ENCODE data around the gene AFAP1.
"Not testable (repeated sequence)": the region's sequence is repeated elsewhere in the genome, so short reads cannot be mapped to it uniquely, and the experiment has no call there.

Gene AFAP1

DNA sequence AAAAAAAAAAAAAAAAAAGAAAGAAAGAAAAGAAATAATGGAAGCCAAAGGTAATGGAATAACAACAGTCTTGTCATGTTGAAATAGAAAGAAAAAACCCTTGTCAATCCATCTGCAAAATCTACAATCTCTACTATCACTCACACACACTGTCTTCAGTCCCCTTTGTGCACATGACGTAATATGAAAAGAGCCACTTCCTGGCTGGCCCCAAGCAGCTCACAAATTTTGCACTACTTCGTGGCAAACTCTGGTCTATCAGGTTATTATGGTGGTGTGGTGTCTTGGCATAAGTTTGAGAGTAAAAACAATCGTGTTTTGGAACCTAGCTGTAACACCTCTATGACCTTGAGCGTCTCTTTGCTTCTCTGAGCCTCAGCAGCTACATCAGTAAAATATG is 8.3 kb upstream of the AFAP1 start:
- DNase-seq (ENCODE audit: low read depth): no peak
- TF ChIP-seq, protein P1, sequence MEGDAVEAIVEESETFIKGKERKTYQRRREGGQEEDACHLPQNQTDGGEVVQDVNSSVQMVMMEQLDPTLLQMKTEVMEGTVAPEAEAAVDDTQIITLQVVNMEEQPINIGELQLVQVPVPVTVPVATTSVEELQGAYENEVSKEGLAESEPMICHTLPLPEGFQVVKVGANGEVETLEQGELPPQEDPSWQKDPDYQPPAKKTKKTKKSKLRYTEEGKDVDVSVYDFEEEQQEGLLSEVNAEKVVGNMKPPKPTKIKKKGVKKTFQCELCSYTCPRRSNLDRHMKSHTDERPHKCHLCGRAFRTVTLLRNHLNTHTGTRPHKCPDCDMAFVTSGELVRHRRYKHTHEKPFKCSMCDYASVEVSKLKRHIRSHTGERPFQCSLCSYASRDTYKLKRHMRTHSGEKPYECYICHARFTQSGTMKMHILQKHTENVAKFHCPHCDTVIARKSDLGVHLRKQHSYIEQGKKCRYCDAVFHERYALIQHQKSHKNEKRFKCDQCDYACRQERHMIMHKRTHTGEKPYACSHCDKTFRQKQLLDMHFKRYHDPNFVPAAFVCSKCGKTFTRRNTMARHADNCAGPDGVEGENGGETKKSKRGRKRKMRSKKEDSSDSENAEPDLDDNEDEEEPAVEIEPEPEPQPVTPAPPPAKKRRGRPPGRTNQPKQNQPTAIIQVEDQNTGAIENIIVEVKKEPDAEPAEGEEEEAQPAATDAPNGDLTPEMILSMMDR (IDR thresholded peaks at IDR 0.05; ENCODE audit: control insufficient read depth, extremely low read depth, insufficient read depth): no peak
- no peak overlapping the region for H3K4me3 ChIP-seq (ENCODE audit: low read depth, low read length)

DNA sequence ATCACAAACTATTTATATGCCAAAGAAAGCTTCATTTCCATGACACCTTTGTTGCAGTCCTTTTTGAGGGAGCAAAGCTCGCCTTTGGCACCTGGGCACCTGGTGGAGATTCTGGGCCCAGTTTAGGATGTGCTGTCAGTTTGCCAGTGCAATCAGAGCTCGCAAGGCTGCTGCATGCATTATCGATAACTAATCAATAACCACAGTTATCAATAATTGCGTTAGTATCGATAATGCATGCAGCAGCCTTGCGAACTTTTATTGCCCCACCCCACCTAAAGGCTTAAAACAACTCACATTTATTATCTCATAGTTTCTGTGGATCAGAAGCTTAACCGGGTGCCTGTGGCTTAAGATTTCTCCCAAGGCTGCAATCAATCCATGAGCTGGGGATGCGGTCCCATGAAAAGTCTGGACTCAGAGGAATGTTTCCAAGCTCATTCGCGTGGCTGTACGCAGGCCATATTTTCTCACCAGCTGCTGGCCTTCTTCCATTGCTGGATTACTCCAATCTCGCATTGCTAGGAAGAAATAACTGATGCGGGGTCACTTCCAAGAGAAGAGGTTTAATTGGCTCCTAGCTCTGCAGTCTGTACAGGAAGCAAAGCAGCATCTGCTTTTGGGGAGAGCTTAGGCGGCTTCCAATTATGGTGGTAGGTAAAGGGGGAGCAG is 6.2 kb upstream of the AFAP1 start:
- no peak for DNase-seq (ENCODE audit: low read depth)
- TF ChIP-seq, protein P1 (IDR thresholded peaks at IDR 0.05; ENCODE audit: control insufficient read depth, extremely low read depth, insufficient read depth): no peak
- no peak overlapping the region for H3K4me3 ChIP-seq (ENCODE audit: low read depth, low read length)

DNA sequence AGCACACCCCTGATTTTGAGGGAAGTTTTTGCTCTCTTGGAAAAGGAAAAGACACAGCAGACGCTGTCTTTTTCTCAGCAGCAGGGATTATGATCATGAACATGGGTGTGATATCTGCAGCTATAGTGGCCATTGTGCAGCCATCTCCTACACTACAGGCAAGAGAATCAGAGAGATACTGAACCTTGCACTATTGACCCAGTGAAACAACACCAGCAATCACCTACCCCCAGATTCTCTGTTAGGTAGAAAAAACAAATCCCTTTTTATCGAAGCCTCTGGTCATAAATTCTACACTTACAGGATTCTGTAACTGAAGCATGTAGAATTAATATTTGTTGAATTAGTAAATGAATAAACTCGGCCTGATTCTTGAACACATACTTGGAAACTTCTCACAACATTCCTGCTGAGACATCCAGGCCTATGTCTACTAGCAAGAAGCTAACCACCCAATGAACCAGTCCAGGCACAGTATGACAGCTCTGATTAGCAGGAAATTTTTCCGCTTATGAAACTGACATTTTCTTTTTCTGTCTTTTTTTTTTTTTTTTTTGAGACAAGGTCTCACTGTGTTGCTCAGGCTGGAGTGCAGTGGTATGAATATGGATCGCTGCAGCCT is 5.0 kb upstream of the AFAP1 start:
- TF ChIP-seq, protein P1 (IDR thresholded peaks at IDR 0.05; ENCODE audit: control insufficient read depth, extremely low read depth, insufficient read depth): no peak
- no peak for DNase-seq (ENCODE audit: low read depth)
- H3K4me3 ChIP-seq (ENCODE audit: low read depth, low read length): no peak overlapping the region

DNA sequence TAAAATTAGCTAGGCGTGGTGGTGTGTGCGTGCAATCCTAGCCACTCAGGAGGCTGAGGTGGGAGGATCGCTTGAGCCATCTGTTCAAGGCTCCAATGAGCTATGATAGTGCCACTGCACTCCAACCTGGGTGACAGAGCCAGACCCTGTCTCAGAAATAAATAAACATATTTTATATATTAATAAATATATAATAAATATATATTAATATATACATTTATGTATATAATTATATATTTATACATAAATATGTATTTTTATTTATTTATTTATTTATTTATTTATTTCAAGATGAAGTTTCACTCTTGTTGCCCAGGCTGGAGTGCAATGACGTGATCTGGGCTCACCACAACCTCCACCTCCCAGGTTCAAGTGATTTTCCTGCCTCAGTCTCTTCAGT is 4.0 kb upstream of the AFAP1 start:
- H3K4me3 ChIP-seq (ENCODE audit: low read depth, low read length); DNase-seq (ENCODE audit: low read depth): not testable (repeated sequence)

DNA sequence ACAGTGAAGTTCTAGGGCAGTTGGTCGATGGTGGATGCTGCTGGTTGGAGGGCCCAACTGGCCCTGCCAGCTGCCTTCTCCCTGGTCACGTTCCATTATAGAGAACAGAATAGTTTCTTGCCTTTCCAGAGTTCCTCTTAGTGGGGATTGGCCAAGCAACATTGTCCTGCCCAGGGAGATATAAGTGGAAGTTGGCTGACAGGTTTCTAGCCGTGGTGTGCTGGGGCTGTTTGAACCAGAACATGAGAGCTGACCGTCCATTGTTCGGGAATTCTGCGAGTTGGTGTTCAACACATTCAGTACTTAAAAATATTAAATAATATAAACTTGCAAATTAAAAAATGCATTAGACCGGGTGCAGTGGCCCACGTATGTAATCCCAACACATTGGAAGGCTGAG is 3.5 kb upstream of the AFAP1 start:
- no peak overlapping the region for H3K4me3 ChIP-seq (ENCODE audit: low read depth, low read length)
- TF ChIP-seq, protein P1 (IDR thresholded peaks at IDR 0.05; ENCODE audit: control insufficient read depth, extremely low read depth, insufficient read depth): no peak
- no peak for DNase-seq (ENCODE audit: low read depth)

DNA sequence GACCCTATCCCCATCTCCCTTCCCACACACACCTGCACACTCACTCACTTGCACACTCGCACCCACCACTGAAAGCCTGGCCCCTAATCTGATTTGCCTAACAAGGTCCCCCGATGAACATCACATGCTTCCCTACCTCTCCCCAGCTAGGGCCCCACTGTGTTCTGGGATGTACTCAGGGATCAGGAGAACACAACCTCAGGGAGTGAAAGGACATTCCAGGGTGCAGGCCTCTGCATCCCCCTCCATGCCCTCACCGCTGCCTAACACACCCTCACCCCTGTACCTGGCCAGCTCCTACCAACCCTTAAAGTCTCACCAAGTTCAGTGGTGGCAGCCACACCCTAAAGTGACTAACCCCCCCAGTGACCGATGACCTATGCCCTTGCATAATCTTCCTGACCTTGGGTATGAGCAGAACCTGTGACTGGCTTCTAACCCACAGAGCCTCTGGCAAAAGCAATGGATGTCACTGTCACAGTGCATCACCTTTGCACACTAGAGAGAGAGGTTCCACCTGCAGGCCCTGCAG is 2.4 kb upstream of the AFAP1 start:
- H3K4me3 ChIP-seq (ENCODE audit: low read depth, low read length): no peak overlapping the region
- TF ChIP-seq, protein P1 (IDR thresholded peaks at IDR 0.05; ENCODE audit: control insufficient read depth, extremely low read depth, insufficient read depth): no peak
- DNase-seq (ENCODE audit: low read depth): no peak

DNA sequence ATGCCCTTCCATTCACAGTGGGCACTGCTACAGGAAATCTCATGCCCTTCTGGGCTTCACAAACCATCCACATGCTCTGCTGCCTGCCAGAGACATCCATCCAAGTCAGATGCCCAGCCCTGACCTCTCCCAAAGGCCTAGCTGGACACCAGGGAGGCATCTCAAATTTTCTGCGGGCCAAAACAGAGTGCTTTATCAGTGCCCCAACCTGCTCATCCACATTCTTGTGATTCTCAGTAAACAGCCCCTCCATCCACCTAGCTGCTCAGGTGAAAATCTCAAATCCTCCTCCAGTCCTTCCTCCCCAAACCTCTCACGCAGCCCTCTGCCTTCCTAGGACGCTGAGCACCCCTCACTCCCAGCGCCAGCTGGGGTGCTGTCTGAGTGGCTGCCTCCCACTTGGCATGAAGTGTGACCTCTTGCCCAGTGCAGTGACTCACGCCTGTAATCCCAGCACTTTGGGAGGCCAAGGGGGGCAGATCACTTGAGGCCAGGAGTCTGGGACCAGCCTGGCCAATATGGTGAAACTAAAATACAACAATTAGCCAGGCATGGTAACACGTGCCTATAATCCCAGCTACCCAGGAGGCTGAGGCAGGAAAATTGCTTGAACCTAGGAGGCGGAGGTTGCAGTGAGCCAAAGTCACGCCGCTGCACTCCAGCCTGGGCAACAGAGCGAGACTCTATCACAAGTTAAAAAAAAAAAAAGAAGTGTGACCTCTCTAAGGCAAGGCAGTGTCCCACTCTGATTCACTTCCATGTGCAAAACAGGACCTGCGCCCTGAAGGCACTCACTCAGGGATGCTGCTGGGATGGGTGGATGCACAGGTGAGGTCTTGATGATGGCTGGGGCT is 1.7 kb upstream of the AFAP1 start:
- H3K4me3 ChIP-seq (ENCODE audit: low read depth, low read length): no peak overlapping the region
- peak; percentile 19 for DNase-seq (ENCODE audit: low read depth)
- TF ChIP-seq, protein P1 (IDR thresholded peaks at IDR 0.05; ENCODE audit: control insufficient read depth, extremely low read depth, insufficient read depth): no peak

Data from LNCaP clone FGC (cell line).